HG03521 (cell line): ENCODE results near the gene TGFBR3L.
A peak's percentile ranks its signal among the peaks of the same experiment; 100 is the strongest.
"Not testable (repeated sequence)": the region's sequence is repeated elsewhere in the genome, so short reads cannot be mapped to it uniquely, and the experiment has no call there.

Experiments used
- ATAC-seq: cut with Tn5 transposase; IDR thresholded peaks from one replicate; pipeline ENCODE4 v1.9.1; 2021; ENCODE audit warnings: mild to moderate bottlenecking, moderate library complexity; ENCODE audit not compliant: unreplicated experiment

TGFBR3L gene

DNA sequence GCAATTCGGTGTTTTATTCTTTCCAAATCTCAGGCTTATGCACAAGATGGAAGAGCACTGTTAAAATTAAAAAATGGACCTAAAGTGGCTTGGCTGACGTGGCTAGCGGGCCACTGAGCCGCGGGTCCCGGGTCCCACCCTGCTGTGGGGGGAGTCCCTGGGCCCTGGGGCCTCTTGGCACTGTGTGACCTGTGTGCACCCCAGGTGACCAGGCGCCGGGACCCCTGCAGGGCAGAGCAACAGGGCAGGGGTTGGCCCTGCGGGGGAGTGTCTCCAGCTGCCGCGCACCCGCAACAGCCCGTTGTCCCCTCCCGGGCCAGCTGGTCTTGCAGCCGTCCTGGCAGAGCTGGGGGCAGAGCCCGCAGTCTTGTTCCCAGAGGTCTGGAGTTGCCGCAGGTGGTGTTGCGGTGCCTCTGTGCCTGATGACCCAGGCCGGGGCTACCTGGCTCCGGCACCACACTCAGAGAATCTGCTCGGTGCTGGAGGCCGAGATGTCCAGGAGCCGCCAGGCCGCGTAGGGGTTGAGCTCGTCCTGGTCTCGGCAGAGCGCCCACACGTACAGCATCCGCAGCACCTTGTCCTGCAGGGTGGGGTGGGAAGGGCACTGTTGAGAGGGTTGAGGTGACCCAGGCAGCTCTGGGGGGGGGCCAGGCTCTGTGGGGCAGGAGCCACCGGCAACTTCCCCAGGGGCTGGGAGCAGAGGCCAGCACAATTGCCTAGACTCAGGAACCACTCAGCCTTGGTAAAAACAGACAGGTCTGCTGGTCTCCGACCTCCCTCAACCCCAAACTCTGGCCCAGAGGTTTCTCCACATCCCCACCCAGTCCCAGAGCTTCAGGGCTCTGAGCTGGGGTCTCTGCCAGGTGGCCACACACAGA, 12.3 kb downstream of the TGFBR3L start:
- no peak for ATAC-seq

DNA sequence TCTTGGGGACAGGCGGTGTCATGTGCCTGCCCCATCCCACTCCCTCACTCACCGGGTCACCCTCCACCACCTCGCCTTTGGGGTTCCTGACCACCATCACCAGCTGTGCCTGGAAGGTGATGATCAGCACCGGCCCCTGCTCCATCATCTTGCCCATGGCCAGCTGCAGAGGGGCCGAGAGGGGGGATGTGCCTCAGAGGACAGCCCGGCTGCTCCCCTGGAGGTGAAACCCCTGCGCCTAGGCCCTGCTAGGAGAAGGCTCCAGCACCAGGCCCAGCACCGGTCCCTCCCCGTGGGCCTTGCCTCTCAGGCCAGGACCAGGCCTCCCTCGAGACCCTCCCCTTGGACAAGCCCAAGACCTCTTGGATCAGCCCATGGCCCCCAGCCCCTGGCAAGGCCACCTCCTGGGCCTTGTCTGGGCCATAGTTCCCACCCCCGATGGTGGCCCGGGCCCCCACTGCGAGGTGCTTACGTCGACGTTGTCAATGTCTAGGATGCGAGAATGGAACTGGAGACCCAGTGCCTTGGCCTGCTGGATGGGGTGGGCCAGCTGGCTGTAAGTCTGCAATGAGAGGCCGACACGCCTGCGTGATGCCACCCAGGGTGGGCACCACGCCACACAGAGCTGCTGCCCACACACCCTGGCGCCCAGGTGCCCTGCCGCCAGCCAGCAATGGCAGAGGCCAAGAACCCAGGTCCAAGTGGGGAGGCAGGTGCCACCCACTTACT, 13.1 kb downstream of the TGFBR3L start:
- no peak for ATAC-seq

DNA sequence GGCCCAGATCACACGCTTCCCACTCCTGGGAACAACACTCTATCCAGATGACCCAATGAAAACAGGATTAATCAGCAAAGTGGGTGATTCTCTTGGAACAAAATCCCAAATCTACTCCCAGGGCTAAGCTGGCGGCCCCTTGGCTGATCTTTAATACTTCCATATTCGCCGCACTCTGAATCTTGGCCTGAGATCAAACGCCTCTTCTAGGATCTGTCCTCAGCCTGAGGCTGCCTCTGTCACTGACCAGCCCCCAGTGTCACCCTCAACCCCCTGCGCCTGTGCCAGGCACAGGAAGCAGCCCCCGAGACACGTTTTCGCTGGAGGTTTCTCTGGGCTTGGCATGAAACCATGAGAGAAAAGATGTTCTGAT, 13.7 kb downstream of the TGFBR3L start:
- ATAC-seq = no peak

DNA sequence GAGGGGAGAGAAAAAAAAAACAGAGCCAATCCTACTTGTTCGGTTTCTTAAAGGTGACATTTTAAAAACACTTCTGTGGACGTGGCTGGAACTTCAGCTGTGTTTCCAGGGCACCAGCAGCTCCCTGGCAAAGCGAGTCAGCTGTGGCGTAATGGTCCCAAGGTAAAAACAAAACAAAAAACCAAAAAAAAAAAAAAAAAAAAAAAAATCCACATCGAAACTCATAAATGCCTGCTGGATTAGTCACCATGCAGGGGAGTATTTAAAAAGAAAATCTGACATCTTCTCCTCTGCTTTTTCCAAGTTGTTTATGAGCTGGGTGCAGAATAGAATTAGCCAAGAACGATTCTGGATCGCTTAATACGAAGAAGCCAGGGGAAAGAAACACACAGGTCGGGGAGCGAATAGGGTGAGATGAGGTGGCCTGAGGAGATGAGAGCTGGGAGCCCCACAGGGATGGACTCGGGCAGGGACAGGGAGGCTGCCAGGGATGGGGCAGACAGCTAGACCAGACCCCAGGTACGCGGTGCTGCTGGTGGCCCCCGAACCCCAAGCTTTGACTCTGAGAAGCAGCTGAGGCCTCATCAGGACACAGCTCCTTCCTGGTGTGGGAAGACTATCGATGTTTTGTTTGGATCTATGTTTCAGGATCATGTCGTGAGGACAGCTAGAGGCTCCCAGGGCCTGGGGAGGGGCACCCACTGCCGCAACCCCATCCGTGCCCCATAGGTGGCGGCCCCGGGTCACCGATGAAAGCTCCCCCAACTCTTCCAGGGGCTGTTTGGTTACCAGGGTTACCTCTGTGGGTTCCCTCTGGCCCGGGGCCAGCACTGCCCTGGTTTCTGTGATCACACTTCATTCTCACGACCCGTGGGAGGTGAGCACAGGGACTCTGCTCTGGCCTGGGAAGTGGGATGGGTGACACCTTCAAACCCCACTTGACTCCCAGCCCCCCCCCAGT, 14.4 kb downstream of the TGFBR3L start:
- no peak for ATAC-seq

DNA sequence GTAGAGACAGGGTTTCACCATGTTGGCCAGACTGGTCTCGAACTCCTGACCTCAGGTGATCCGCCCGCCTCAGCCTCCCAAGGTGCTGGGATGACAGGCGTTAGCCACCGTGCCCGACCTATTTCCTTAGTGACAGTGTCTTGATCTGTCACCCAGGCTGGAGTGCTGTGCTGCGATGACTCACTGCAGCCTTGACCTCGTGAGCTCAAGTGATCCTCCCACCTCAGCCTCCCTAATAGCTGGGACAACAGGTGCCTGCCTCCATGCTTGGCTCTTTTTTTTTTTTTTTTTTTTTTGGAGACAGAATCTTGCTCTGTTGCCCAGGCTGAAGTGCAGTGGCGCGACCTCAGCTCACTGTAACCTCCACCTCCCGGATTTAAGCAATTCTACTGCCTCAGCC, 15.4 kb downstream of the TGFBR3L start:
- not testable (repeated sequence) for ATAC-seq

DNA sequence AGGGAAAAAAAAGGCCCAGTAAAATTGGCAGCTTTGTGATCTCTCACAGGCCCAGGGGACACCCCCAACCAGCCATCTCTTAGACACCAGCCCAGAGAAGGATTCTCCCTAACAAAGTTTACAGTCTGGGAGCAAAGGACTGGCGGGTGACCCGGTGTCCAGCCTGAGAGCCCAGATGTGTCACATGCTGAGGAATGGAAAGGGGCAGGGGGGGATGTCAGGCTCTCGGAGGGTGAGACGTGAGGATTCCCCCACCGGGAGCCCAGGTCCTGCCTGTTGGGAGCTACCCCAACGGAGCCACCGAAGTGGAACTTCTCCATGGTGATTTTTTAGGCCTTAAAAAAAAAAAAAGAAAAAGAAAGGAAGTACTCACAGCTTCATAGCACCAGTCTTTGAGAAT, 16.1 kb downstream of the TGFBR3L start:
- no peak for ATAC-seq

DNA sequence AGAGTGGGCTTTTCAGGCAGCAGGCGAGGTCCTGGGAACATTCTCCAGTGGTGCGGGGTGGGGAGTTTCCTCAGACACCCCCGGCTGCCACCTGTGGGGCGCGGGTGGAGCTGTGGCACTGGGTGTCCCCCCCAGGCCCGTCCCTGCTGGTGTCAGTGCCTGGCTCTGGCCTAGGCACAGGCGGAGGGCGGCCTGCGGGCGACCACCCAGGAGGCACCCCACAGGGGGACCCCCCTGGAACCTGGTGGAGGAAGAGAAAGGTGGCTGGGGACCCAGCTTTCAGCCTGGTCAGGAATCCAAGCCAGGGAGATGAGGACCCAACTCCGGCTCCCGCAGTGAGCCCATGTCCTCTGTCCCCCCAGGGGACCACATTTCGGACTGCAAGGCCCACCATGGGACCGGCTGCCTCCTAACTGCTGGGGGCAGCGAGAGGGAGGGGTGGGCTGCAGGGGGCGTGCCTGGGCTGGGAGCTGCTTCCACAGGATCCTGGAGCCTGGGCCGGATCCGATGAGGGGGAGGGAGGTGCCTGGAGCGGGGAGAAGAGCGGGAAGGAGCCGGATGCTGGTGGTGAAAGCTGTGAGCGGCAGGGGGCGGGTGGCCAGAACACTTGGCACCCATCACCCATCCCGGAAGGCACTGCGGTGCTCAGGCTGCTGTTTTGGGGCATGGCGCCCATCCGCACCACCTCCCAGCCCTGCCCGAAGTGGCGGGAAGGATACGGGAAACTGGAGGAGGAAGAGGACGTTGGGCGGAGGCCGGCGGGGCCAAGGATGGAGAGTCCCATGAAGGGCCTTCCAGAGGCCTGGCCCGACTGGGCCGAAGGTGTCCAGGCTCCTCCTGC, 16.8 kb downstream of the TGFBR3L start:
- ATAC-seq = no peak

DNA sequence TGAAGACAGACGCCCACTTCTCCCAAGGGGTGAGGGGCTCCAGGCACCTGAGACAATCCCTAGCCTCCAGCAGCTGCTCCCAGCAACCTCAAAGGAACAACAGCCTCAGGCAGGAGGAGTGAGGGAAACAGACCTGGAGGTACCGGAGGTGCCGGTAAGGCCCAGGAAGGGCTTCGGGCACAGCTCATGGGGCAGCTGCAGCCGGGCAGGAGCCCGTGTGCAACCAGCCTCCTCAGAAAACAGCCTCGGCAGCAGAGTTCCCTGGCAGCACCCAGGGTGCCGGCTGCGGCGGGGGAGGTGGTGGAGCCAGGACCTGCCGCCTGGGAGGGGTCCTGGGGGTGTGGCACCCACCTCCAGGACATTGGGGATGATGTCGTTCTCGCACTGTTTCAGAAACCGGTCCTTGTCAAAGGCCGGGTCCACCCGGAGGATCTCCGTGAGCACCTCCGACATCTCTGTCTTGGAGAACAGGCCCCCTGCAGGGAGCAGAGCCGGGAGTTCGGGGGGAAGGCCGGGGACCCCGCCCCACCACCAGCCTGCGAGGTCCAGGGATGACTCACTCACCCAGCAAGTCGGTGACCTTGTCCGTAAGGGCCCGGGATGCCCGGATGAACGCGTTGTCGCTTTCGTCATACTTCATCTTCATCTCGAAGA, 17.8 kb downstream of the TGFBR3L start:
- no peak for ATAC-seq

DNA sequence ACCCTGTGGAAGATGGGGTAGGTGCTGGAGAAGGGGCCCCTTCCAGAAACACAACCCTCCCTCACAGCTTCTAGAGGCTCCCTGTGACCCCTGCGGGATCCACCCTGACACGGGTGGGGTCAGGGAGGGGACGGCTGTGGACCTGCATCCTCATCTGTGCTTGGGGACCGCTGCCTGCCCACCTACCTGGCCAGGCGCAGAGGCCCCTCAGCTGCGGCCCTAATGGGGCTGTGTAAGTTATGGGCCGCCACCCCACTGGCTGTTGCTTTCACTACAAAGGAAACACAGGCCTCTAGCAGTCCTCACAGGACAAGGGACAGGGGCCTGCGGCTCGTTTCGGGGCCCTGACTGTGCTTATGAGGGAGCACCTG, 18.3 kb downstream of the TGFBR3L start:
- ATAC-seq = no peak

DNA sequence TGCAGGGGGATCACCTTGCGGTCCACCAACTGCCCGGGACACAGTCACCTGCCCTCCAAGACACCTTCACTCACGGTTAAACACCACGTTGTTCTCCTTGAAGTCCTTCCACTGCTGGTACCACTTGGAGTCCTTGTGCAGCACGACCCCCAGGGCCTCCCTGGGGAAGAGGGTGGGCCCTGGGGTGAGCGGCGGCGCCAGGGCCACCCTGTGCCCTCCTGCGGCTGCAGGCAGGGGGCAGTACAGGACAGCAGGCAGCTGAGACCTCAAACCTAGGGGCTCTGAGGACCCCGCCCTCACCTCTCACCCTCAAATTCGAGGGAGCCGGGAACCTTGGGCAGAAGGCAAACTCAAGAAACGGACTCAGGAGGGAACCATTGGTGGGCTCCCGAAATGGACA, 18.8 kb downstream of the TGFBR3L start:
- no peak for ATAC-seq

DNA sequence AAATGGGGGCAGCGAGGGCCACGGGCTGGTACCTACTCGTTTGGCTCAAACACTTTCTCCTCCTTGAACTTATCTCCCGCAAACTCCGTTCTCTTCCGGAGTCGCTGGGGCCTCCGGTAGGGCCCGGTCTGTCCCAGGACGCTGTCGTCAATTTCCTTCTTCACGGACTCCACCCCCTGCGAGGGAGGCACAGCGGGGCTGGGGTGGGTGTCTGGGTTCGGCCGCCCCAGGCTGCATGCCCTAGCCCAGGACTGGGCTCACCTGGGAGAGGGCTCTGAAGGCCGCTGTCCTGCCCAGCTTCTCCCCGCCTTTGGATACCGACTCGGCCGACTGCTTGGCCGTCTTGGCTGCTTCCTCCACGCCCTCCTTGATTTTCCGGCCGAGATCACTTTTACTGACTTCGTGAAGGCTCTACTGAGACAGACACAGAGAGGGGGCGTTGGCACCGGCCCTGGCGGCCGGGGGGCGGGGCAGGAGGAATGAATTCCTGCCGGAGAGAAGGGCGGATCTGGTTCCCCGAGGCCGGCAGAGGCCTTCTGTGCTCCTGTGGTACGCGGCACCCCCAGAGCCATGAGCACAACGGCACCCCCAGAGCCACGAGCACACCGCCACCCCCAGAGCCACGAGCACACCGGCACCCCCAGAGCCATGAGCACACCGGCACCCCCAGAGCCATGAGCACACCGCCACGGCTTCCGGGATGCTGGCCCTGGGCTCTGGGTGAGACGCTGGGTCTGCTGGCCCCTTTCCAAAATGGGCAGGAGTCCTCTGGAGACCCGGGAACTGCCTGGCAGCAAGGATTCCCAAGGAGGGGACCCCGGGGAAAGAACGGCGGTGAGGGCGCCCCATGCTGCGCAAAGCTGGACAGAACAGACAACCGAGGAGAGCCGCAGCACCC, 19.4 kb downstream of the TGFBR3L start:
- ATAC-seq = no peak

DNA sequence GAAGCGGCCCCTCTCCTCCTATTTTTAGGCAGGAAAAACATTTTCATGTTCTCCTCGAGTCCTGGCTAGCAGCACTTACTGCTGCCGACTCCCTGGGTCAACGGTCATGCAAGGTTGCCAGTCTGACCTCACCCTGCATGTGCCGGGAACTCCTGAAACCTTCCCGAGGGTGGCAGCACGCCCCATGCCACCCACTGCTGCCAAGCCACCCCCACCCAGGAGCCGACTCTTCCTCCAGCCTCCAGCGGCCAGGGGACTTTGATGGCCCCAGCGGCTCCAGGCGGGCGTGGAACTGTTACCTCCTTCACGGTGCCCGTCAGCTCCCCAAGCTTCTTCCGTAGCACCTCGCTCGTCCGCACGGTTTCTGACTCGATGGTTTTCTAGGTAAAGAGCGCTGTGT, 20.1 kb downstream of the TGFBR3L start:
- ATAC-seq = no peak

DNA sequence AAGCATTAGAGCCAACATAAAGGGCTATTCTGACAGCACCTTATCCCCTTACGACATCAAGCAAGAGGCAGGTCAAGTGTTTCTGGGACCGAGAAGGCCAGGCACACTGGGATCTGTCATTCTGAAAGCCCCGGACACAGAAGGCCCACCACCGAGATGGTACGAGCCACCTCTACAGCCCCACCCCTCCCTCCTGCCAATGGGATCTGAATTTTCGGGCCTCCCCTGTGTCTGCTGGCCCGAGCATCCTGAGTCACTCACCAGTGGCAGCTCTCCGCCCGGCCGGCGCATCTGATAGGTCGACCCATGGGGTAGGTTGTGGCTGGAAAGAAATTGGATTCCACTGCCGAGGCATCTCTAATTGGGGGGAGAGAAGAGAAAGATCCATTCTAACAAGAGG, 26.2 kb downstream of the TGFBR3L start:
- ATAC-seq = no peak

DNA sequence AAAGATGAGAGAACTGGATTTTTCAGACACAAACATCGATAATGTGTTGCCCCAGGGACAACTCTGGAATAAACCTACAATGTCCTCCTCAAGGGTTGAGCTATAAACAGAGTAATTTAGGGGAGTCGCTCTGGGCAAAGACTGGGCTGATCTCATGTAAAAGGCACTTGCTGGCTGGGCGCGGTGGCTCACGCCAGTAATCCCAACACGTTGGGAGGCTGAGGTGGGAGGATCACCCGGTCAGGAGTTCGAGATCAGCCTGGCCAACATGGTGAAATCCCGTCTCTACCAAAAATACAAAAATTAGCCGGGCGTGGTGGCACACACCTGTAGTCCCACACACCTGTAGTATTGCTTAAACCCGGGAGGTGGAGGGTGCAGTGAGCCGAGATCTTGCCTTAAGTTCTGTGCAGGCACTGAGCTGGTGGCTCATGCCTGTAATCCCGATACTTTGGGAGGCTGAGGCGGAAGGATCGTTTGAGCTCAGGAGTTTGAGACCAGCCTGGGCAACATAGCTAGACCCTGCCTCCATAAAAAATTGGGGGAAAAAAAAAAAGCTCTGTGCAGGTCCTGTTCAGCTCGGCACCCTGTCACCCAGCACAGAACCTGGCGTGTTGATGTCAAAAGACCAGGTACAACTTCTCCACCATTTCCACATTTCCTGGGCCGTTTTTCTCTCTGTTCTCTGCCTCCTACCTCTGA, 27.4 kb downstream of the TGFBR3L start:
- no peak for ATAC-seq

DNA sequence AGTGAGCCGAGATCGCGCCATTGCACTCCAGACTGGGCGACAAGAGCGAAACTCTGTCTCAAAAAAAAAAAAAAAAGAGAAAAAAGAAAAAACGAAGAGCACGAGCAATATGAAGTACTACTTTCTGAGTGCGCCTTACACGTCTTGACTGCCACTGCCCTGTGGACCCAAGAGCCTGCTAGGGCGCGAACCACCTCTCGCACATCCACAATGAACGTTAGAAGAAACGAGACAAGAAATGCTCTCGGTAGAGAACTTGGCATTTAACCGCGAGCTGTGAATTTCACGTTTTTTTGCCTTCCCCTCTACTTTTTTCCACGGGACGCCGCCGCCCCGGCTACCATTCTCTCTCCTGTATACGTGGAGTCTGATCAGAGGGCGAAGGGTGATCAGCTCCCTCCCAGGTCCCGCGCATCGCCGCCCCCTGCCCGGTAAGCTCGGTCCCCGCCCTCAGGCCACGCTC, 28.4 kb downstream of the TGFBR3L start:
- ATAC-seq = no peak

DNA sequence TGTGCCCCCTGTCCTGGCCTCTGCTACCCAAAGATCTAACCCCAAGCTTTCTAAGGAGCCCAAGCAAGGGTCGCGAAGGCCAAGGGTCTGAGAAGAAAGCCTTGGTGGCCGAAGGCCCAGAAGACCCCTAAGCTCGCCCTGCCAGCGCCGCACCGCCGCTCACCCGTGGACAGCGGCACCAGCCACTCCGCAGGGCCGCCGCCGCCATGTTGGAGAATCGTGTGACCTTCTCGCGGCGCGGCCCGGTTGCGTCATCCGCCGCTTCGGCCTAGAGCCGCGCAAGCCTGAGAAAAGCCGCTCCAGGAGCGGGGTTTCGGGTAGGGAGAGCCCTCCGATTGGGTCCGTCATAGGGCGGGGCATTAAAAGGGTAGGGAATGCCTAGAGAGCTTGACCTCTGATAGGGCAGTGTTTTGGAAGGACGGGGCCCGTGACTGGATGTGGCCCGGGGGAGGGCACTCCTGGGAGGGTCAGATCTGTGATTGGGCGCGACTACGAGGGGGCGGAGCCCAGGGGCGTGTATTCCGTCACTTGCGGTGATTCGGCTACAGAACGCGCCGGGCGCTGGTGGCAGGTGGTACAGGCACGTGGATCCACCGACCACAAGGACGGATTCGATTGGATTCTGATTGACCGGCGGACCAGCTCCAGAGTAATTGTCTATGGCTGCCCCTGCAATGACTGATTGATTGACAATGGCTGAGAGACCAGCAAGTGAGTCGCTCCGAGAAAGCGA, 29.0 kb downstream of the TGFBR3L start, which contains the start of gene TIMM44:
TSS of gene TIMM44 (minus strand) at position 223 of the 733 bp plus-strand sequence. CDS start at position 208, 15 bp downstream.
- ATAC-seq = peak; percentile 94

DNA sequence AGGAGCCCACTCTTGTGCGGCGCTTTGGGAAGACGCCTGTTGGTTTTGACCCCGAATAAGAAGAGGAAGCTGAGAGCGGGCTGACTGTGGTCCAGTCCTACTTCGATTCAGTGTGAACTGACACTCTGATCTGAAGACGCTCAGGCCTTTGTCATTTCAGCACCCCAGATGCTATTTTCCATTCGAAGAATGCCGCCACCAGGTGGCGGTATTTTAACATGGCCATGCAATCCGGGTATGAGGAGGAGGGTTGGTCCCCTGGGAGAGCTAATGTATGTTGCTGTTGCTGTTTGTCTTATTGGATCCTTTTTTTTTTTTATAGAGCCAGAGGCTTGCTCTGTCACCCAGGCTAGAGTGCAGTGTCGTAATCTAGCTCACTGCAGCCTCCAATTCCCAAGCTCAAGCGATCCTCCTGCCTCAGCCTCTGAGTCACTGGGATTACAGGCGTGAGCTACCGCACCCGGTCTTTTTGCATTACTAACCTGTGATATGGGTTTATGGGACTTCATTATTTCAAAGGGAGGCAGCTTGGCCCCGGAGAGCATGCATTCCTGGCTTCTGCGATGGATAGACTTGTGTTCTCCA, 29.6 kb downstream of the TGFBR3L start:
- ATAC-seq = peak; percentile 11
